SK-N-MC (cell line): ENCODE measurements around the gene GNAI3.
A peak's percentile ranks its signal among the peaks of the same experiment; 100 is the strongest.

ENCODE experiments used
- DNase-seq: peaks from one replicate; pipeline ENCODE4 v3.0.0-alpha.2; 2011; ENCODE audit warnings: low read depth, low spot score
- H3K27ac ChIP-seq: fragments of 200-600 bp; sonication (generic); 2 replicates; pipeline ENCODE4 v1.5.1; 2016; ENCODE audit warnings: mixed run types
- H3K36me3 ChIP-seq: fragments of 200-600 bp; sonication (generic); 2 replicates; pipeline ENCODE4 v1.6.1; 2017; ENCODE audit warnings: antibody characterized with exemption, low read length, mixed read lengths; ENCODE audit not compliant: insufficient read depth
- H3K4me3 ChIP-seq: fragments of 200-600 bp; sonication (generic); 2 replicates; pipeline ENCODE4 v1.5.1; 2016
- H3K9ac ChIP-seq: fragments of 200-600 bp; sonication (generic); 2 replicates; pipeline ENCODE4 v1.8.0; 2017; ENCODE audit warnings: mixed run types, mixed read lengths; ENCODE audit not compliant: insufficient read length
- H3K9me3 ChIP-seq: fragments of 200-600 bp; sonication (generic); 2 replicates; pipeline ENCODE4 v1.6.1; 2017; ENCODE audit warnings: low read depth, mild to moderate bottlenecking, antibody characterized with exemption, low read length, moderate library complexity, mixed read lengths
- EZH2 ChIP-seq: fragments of 200-600 bp; sonication (generic); IDR thresholded peaks from one replicate; pipeline ENCODE4 v1.6.1; 2017; ENCODE audit warnings: antibody characterized with exemption
- FOXP2 ChIP-seq: optimal IDR thresholded peaks from 2 replicates; pipeline ENCODE3; 2011; ENCODE audit warnings: mild to moderate bottlenecking, moderate library complexity; ENCODE audit not compliant: insufficient read depth; ENCODE audit errors: extremely low read length, control extremely low read depth
- POLR2AphosphoS5 ChIP-seq: IDR thresholded peaks from 2 replicates; pipeline ENCODE4 v1.6.1; 2012; ENCODE audit warnings: mild to moderate bottlenecking, low read depth, low read length, borderline replicate concordance

GNAI3 gene

DNA sequence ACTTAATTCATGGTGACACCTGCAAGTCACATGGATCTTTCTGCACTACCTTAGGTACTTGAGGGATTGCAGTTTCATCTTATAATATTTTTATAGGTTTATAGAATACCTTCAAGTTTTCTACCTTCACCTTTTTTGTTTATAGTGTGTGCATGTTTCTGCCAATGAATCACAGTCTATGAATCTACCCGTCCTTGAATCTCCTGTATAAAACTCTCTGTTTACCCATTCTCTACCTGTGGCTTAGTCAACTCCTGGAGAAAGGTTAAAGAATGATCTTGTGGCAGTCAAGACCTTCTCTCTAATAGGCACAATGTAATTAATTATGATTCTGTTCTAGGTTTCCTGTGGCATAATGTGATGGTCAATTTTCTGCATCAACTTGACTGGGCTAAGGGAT, 116.3 kb downstream of the GNAI3 start:
- TF ChIP-seq FOXP2 (no peak), POLR2AphosphoS5 (no peak), EZH2 (no peak)
- H3K36me3 ChIP-seq: peaks cover 2% of the 10 kb centered on the region; the same call in 1 of the 2 replicates
- no peak overlapping the region for H3K9ac ChIP-seq
- no peaks in the 10 kb centered on the region for H3K9me3 ChIP-seq
- H3K27ac ChIP-seq: no peak overlapping the region
- no peak for DNase-seq
- H3K4me3 ChIP-seq: no peak overlapping the region

DNA sequence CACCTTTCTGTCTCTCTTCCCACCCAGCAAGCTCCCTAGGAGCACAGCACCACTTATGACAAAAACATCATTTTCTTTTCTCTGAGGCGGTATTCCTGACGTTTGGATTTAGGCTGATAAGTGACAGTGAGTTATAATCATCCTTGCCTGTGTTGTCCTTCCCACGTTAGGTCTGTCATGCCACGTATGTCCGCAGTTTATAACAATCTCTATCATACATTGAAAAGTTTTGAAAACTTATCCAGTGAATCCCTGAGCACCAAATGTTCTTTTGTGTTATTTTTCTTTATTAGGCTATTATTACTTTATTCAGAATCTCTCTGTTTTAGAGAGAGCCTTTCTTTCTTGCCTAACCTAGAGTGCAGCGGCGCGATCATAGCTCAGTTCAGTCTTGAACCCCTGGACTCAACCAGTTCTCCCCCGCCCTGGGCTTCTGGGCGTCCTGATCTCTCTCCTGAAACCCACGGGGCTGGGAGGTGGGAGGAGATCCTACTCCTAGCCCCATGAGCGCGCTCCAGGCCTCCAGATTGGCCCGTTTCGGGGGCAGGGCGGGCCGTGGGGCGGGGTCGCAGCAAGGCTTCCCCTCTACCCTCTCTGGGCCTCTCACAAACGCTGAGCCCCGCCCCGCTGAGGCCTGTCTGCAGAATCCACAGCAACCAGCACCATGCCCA, 119.2 kb downstream of the GNAI3 start, which contains the start of gene GSTM2:
GSTM2 (plus strand) TSS at position 606 of the 671 bp plus-strand sequence; CDS start at position 665, 59 bp downstream.
- peak within 1 kb of the TSS; percentile 71; the same call in 1 of the 2 replicates for H3K27ac ChIP-seq
- DNase-seq: peak; percentile 51
- H3K9me3 ChIP-seq: no peaks in the 10 kb centered on the region
- H3K36me3 ChIP-seq: peaks cover 15% of the 10 kb centered on the region; the same call in 1 of the 2 replicates
- peak within 1 kb of the TSS; percentile 82 for H3K4me3 ChIP-seq
- peak within 1 kb of the TSS; percentile 78 for H3K9ac ChIP-seq
- TF ChIP-seq EZH2: no peak
- TF ChIP-seq FOXP2: peak; percentile 34
- TF ChIP-seq POLR2AphosphoS5: peak; percentile 70
